Kidney epithelial cell (primary cell): ENCODE data around the gene AKAP12. TPM values are rescaled to one million over a fixed set of nuclear protein-coding genes. Genes with fewer than 3 reads are reported as not detected.
"Not testable (repeated sequence)": the region's sequence is repeated elsewhere in the genome, so short reads cannot be mapped to it uniquely, and the experiment has no call there.

Experiments used
- DNase-seq: peaks from one replicate; pipeline ENCODE4 v3.0.0-alpha.2; 2010; ENCODE audit warnings: low read depth
- H3K27me3 ChIP-seq: 2 replicates; pipeline ENCODE4 v1.6.0; 2011; ENCODE audit warnings: low read length; ENCODE audit not compliant: control insufficient read depth, insufficient read depth
- H3K36me3 ChIP-seq: 2 replicates; pipeline ENCODE4 v1.5.1; 2011; ENCODE audit warnings: low read length; ENCODE audit not compliant: control insufficient read depth, insufficient read depth
- H3K4me3 ChIP-seq: 2 replicates; pipeline ENCODE4 v1.5.1; 2011; ENCODE audit warnings: low read depth, mild to moderate bottlenecking, control low read depth, low read length
- total RNA-seq: library from RNA; depleted of rRNA; stranded (reverse); fragments of >200 nt; gene quantifications from 2 replicates; pipeline ENCODE4 v1.2.3, GENCODE V29; 2015
- TF ChIP-seq, protein P1 (sequence below): IDR thresholded peaks from 2 replicates; pipeline ENCODE4 v1.5.1; 2011; ENCODE audit warnings: mild to moderate bottlenecking, moderate library complexity, low read length, control low read depth, inconsistent platforms; ENCODE audit not compliant: insufficient read depth, poor library complexity, severe bottlenecking

Gene AKAP12
- total RNA-seq, 1 donor from 2014 or later, result 581 TPM

DNA sequence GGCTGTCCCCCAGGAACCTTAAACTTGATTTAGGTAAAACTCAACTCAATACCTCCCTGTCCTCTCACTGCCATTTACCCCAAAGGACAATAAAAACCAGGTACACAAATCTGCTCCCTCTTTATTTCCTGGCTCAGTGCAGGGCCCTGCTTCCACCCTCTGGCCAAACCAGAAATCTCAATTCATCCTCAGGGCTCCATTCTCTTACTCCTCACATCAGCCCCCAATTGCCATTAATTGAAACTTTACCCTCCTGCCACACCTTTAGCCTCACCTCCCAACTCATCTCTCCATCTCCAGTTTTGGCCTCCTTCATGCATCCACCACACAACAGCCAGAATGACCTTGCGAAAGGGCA, 141.1 kb downstream of the AKAP12 start:
- no peak for DNase-seq
- no peak overlapping the region for H3K4me3 ChIP-seq
- TF ChIP-seq, protein P1, sequence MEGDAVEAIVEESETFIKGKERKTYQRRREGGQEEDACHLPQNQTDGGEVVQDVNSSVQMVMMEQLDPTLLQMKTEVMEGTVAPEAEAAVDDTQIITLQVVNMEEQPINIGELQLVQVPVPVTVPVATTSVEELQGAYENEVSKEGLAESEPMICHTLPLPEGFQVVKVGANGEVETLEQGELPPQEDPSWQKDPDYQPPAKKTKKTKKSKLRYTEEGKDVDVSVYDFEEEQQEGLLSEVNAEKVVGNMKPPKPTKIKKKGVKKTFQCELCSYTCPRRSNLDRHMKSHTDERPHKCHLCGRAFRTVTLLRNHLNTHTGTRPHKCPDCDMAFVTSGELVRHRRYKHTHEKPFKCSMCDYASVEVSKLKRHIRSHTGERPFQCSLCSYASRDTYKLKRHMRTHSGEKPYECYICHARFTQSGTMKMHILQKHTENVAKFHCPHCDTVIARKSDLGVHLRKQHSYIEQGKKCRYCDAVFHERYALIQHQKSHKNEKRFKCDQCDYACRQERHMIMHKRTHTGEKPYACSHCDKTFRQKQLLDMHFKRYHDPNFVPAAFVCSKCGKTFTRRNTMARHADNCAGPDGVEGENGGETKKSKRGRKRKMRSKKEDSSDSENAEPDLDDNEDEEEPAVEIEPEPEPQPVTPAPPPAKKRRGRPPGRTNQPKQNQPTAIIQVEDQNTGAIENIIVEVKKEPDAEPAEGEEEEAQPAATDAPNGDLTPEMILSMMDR, result no peak
- H3K36me3 ChIP-seq, result no peaks in the 10 kb centered on the region
- H3K27me3 ChIP-seq, result no peaks in the 10 kb centered on the region

DNA sequence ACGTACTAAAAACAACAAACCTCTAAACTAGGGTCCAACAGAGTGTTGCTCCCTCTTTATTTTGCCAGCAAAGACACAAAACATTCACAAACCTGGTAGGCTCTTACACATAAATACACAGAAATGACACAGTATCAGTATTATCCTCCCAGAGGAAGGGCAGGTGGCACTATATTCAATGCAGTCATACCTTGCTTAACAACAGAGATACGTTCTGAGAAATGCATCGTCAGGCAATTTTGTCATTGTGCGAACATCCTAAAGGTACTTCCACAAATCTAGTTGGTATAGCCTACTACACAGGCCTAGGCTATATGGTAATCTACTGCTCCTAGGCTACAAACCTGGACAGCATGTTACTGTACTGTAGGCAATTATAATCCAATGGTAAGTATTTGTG, 142.0 kb downstream of the AKAP12 start:
- TF ChIP-seq, protein P1, result no peak
- no peak for DNase-seq
- H3K27me3 ChIP-seq, result no peaks in the 10 kb centered on the region
- H3K4me3 ChIP-seq, result no peak overlapping the region
- H3K36me3 ChIP-seq, result no peaks in the 10 kb centered on the region

DNA sequence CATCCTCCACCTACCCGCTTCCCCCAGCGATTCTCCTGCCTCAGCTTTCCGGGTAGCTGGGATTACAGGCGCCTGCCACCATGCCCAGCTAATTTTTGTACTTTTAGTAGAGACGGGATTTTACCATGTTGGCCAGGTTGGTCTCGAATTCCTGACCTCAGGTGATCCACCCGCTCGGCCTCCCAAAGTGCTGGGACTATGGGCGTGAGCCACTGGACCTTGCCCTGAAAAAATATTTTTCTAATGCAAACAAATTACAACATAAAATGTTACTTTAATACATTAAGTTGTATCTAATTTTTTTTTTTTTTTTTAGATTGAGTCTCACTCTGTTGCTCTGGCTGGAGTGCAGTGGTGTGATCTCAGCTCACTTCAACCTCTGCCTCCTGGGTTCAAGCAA, 142.9 kb downstream of the AKAP12 start:
- not testable (repeated sequence) for H3K36me3 ChIP-seq, H3K27me3 ChIP-seq, H3K4me3 ChIP-seq, DNase-seq

DNA sequence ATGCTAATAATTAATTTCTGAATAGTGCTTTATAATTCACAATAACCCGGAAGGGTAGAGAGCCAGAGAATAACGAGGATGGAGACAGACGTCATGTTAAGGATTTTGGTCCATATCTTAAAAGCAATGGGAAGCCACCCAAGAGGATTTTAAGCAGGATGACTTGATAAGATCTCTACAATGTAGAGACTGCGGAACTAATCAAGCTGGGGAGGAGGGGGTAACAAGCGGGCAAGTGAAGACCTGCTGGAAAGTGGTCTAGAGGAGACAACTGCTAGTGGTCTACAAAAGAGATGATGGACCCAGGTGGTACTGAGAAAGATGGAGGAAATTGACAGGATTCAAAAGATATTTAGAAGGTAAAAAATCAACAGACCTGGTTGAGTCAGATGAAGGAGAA, 144.4 kb downstream of the AKAP12 start:
- TF ChIP-seq, protein P1, result no peak
- no peak for DNase-seq
- H3K27me3 ChIP-seq, result no peaks in the 10 kb centered on the region
- no peak overlapping the region for H3K4me3 ChIP-seq
- no peaks in the 10 kb centered on the region for H3K36me3 ChIP-seq

DNA sequence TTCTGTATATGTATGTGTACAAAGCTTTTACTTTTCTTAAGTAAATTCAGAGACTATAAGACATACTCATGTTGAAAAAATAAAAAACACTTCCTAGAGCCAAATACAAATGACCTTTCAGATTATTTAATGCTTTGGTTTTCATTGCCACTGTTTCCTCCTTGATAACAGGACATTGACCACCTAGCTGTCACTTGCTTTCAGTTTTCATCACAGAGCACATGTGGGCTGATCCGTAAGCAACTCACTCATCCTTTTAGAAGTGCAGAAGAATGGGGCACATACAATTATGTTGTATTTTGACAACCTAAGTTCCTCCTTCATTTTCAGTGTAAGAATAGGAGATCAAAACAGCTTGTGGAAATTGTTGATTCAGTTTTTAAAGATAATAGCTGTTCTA, 145.4 kb downstream of the AKAP12 start:
- DNase-seq, result no peak
- TF ChIP-seq, protein P1, result no peak
- Histone ChIP-seq H3K27me3 (no peaks in the 10 kb centered on the region), H3K4me3 (no peak overlapping the region), H3K36me3 (no peaks in the 10 kb centered on the region)

DNA sequence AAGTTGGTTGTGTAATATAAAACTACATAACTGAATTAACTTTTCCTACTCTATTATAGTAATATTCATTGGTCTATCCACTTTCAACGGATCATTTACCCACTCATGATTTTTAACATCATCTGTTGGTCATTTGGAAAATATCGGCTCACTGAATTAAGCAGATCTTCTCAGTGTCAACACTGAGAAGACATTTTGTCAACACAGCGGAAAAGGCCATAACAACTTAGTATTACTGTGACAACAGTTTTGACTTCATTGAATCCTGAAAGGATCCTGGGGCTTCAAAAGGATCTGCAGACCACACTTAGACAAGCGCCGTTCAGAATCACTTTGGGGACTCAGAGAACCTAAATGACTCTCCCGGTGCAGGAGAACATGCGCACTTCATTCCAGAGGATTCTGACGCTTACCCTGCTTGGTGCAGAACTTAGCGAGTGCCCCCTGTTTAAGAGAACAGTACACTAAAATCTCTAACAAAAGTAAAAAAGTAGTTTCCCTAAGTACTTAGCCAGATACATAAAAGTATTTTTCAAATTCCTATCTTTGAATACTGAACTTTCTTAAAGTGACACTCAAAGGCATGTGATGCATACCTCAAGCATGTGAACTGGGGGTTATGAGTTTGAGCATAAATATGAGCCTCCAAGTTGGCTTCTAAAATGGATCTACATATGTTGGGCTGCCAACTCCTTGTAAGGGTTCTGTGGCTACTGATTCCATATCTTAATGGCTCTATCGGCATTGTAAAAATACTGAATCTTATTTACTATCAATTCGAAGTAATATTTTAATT, 147.6 kb downstream of the AKAP12 start:
- TF ChIP-seq, protein P1, result no peak
- H3K4me3 ChIP-seq, result no peak overlapping the region
- no peaks in the 10 kb centered on the region for H3K36me3 ChIP-seq
- no peak for DNase-seq
- H3K27me3 ChIP-seq, result no peaks in the 10 kb centered on the region
